ENCODE data around the gene ATP2B2.

ATP2B2 gene

GRCh38 chr3:10528046-10528445, 22.7 kb upstream of the ATP2B2 start:
- no peak overlapping the region for H3K4me3 ChIP-seq (ENCODE audit: low read depth, low read length)
- TF ChIP-seq CTCF (IDR thresholded peaks at IDR 0.05; ENCODE audit: low read depth, low read length), result no peak

- H3K4me3 ChIP-seq (ENCODE audit: low read depth, low read length), result no peak overlapping the region
- no peak for TF ChIP-seq CTCF (IDR thresholded peaks at IDR 0.05; ENCODE audit: low read depth, low read length)
Measured at GRCh38 chr3:10527295-10528001, 22.1 kb upstream of the ATP2B2 start.

- no peak for TF ChIP-seq CTCF (IDR thresholded peaks at IDR 0.05; ENCODE audit: low read depth, low read length)
- H3K4me3 ChIP-seq (ENCODE audit: low read depth, low read length), result no peak overlapping the region
Measured at GRCh38 chr3:10526366-10526765, 21.0 kb upstream of the ATP2B2 start.

GRCh38 chr3:10524799-10525301, 19.5 kb upstream of the ATP2B2 start:
- TF ChIP-seq CTCF (IDR thresholded peaks at IDR 0.05; ENCODE audit: low read depth, low read length), result no peak

GRCh38 chr3:10524270-10524669, 18.9 kb upstream of the ATP2B2 start:
- H3K4me3 ChIP-seq (ENCODE audit: low read depth, low read length), result no peak overlapping the region
- no peak for TF ChIP-seq CTCF (IDR thresholded peaks at IDR 0.05; ENCODE audit: low read depth, low read length)

More at GRCh38 chr3:10524799-10525301, 19.5 kb upstream of the ATP2B2 start:
- no peak overlapping the region for H3K4me3 ChIP-seq (ENCODE audit: low read depth, low read length)

GRCh38 chr3:10523561-10523960, 18.2 kb upstream of the ATP2B2 start:
- no peak overlapping the region for H3K4me3 ChIP-seq (ENCODE audit: low read depth, low read length)

More at GRCh38 chr3:10523561-10523960, 18.2 kb upstream of the ATP2B2 start:
- no peak for TF ChIP-seq CTCF (IDR thresholded peaks at IDR 0.05; ENCODE audit: low read depth, low read length)
